Keratinocyte (primary cell): ENCODE measurements around the gene NEK9. TPM values are rescaled to one million over a fixed set of nuclear protein-coding genes. Genes with fewer than 3 reads are reported as not detected.
A peak's percentile ranks its signal among the peaks of the same experiment; 100 is the strongest.

ENCODE experiments used
- DNase-seq: peaks from one replicate; pipeline ENCODE4 v3.0.0-alpha.2; 2011; ENCODE audit warnings: low read depth, missing footprints, low spot score
- FAIRE-seq: peaks from 2 replicates; lab custom pipeline; 2011; peaks lifted over from hg19 to GRCh38; lab: Jason Lieb, UNC
- H2AFZ ChIP-seq: 2 replicates; pipeline ENCODE4 v1.6.0; 2012; ENCODE audit warnings: low read length, control low read depth, inconsistent platforms; ENCODE audit not compliant: control insufficient read depth
- H3K27ac ChIP-seq: 2 replicates; pipeline ENCODE4 v1.5.1; 2011; ENCODE audit warnings: low read length; ENCODE audit not compliant: control insufficient read depth, insufficient read depth
- H3K27me3 ChIP-seq: 3 replicates; pipeline ENCODE4 v1.6.0; 2011; ENCODE audit warnings: low read length; ENCODE audit not compliant: control insufficient read depth, insufficient read depth; ENCODE audit errors: extremely low read depth
- H3K36me3 ChIP-seq, 2 experiments: 2 replicates in 1 of 2; 3 replicates in 1 of 2; pipeline ENCODE4 v1.5.1; 2011; ENCODE audit warnings: low read length in 2 of 2, mild to moderate bottlenecking in 1 of 2; ENCODE audit not compliant: control insufficient read depth in 2 of 2, insufficient read depth in 2 of 2; ENCODE audit errors: extremely low read depth in 1 of 2
- H3K4me1 ChIP-seq: 3 replicates; pipeline ENCODE4 v1.5.1; 2011; ENCODE audit warnings: low read length; ENCODE audit not compliant: control insufficient read depth, insufficient read depth; ENCODE audit errors: extremely low read depth
- H3K4me2 ChIP-seq: 3 replicates; pipeline ENCODE4 v1.6.0; 2011; ENCODE audit warnings: low read depth, low read length; ENCODE audit not compliant: control insufficient read depth, insufficient read depth; ENCODE audit errors: extremely low read depth
- H3K4me3 ChIP-seq, 3 experiments: fragments of 200-600 bp in 1 of 3; sonication (generic) in 1 of 3; 2 replicates in 2 of 3; 3 replicates in 1 of 3; pipeline ENCODE4 v1.5.1; 2011 to 2016; ENCODE audit warnings: low read length in 3 of 3, mild to moderate bottlenecking in 3 of 3, control low read depth in 2 of 3, inconsistent platforms in 1 of 3, low read depth in 1 of 3, mixed read lengths in 1 of 3, mixed run types in 1 of 3, moderate library complexity in 1 of 3; ENCODE audit not compliant: control insufficient read depth in 2 of 3, insufficient read depth in 2 of 3; ENCODE audit errors: extremely low read depth in 1 of 3
- H3K79me2 ChIP-seq: 2 replicates; pipeline ENCODE4 v1.6.0; 2012; ENCODE audit warnings: low read length; ENCODE audit not compliant: control insufficient read depth, insufficient read depth
- H3K9ac ChIP-seq: 3 replicates; pipeline ENCODE4 v1.6.0; 2011; ENCODE audit warnings: low read length; ENCODE audit not compliant: control insufficient read depth, insufficient read depth; ENCODE audit errors: extremely low read depth
- H3K9me1 ChIP-seq: 3 replicates; pipeline ENCODE4 v1.6.0; 2011; ENCODE audit warnings: low read length; ENCODE audit not compliant: control insufficient read depth, insufficient read depth; ENCODE audit errors: extremely low read depth
- H3K9me3 ChIP-seq: 2 replicates; pipeline ENCODE4 v1.5.1; 2012; ENCODE audit warnings: low read depth, low read length; ENCODE audit not compliant: control insufficient read depth
- H4K20me1 ChIP-seq: 3 replicates; pipeline ENCODE4 v1.6.0; 2011; ENCODE audit warnings: low read length; ENCODE audit not compliant: control insufficient read depth, insufficient read depth; ENCODE audit errors: extremely low read depth
- CTCF ChIP-seq, 3 experiments: IDR thresholded peaks in 1 of 3; conservative IDR thresholded peaks in 1 of 3; optimal IDR thresholded peaks in 1 of 3; 2 replicates in 2 of 3; 3 replicates in 1 of 3; pipeline versions ENCODE3 to v1.5.1; 2011; ENCODE audit warnings: low read length in 3 of 3, mild to moderate bottlenecking in 3 of 3, moderate library complexity in 2 of 3, control low read depth in 1 of 3, inconsistent platforms in 1 of 3; ENCODE audit not compliant: insufficient read depth in 2 of 3; ENCODE audit errors: extremely low read depth in 1 of 3
- EZH2 ChIP-seq: IDR thresholded peaks from one replicate; pipeline ENCODE4 v1.6.1; 2012; ENCODE audit warnings: inconsistent platforms, mild to moderate bottlenecking, low read length, moderate library complexity
- dilution Hi-C: fragments of 300-500 bp; cut with MboI; formaldehyde crosslinking; loops from one replicate; pipeline ENCODE4 v1.7.0; 2020; ENCODE audit warnings: low sequenced_read_pairs; ENCODE audit not compliant: extremely low pct_ligation_motif_present
- polyA plus RNA-seq, 5 experiments: library from polyadenylated mRNA; depleted of rRNA in 3 of 5; stranded (reverse) in 3 of 5; stranded (forward) in 1 of 5; unstranded in 1 of 5; fragments of >200 nt; gene quantifications; 1 replicate in 1 of 5; 2 replicates in 3 of 5; 3 replicates in 1 of 5; pipeline versions ENCODE4 v1.2.1 to v1.2.3, GENCODE V29; 2011 to 2012; ENCODE audit warnings: missing spikeins in 2 of 5, low read depth in 1 of 5, low replicate concordance in 1 of 5

NEK9 gene
- polyA plus RNA-seq, 1 donor (not counting 4 experiments of a cell fraction or from before 2014, with no cell fraction given) = 43.7 TPM

- Histone ChIP-seq H4K20me1 (no peaks in the 10 kb centered on the region), H3K9ac (no peak overlapping the region), H3K9me1 (no peaks in the 10 kb centered on the region), H3K4me3 (no peak overlapping the region), H3K9me3 (no peaks in the 10 kb centered on the region), H2AFZ (no peak overlapping the region), H3K36me3 (peaks cover 16 to 30% of the 10 kb centered on the region in 2 experiments), H3K4me1 (no peaks in the 10 kb centered on the region), H3K4me2 (no peak overlapping the region), H3K27ac (no peak overlapping the region), H3K79me2 (no peaks in the 10 kb centered on the region), H3K27me3 (no peaks in the 10 kb centered on the region)
- no peak for DNase-seq
- TF ChIP-seq CTCF (optimal IDR thresholded peaks at IDR 0.05 in 1 of 3, IDR thresholded peaks at IDR 0.05 in 1 of 3, conservative IDR thresholded peaks at IDR 0.05 in 1 of 3; ENCODE audit: extremely low read depth in 1 of 3, insufficient read depth in 2 of 3, low read length in 3 of 3) (no peak), EZH2 (no peak)
- FAIRE-seq = peak; percentile 5
- dilution Hi-C loops = no loop called here
Observed at GRCh38 chr14:75107186-75107585, 19.7 kb downstream of the NEK9 start.

GRCh38 chr14:75101491-75101890 lies 25.4 kb downstream of the NEK9 start:
- TF ChIP-seq CTCF (optimal IDR thresholded peaks at IDR 0.05 in 1 of 3, IDR thresholded peaks at IDR 0.05 in 1 of 3, conservative IDR thresholded peaks at IDR 0.05 in 1 of 3; ENCODE audit: extremely low read depth in 1 of 3, insufficient read depth in 2 of 3, low read length in 3 of 3) (no peak), EZH2 (no peak)
- Histone ChIP-seq H2AFZ (no peak overlapping the region), H3K9me3 (no peaks in the 10 kb centered on the region), H3K9me1 (no peaks in the 10 kb centered on the region), H4K20me1 (no peaks in the 10 kb centered on the region), H3K4me2 (no peak overlapping the region), H3K9ac (no peak overlapping the region), H3K4me1 (no peaks in the 10 kb centered on the region), H3K4me3 (no peak overlapping the region), H3K79me2 (no peaks in the 10 kb centered on the region), H3K36me3 (peaks cover 11 to 18% of the 10 kb centered on the region in 2 experiments), H3K27me3 (no peaks in the 10 kb centered on the region), H3K27ac (no peak overlapping the region)
- FAIRE-seq (no peak), DNase-seq (no peak)
- dilution Hi-C loops = no loop called here
